ENCODE data around the gene CDK2AP2. TPM values are rescaled to one million over a fixed set of nuclear protein-coding genes. Genes with fewer than 3 reads are reported as not detected.

The CDK2AP2 gene
- total and polyA plus RNA-seq, 9 of the 15 experiments (the other 6 are each of a cell fraction or from before 2014, with no cell fraction given) = 4.4 to 47.4 (median 21.7) TPM

DNA sequence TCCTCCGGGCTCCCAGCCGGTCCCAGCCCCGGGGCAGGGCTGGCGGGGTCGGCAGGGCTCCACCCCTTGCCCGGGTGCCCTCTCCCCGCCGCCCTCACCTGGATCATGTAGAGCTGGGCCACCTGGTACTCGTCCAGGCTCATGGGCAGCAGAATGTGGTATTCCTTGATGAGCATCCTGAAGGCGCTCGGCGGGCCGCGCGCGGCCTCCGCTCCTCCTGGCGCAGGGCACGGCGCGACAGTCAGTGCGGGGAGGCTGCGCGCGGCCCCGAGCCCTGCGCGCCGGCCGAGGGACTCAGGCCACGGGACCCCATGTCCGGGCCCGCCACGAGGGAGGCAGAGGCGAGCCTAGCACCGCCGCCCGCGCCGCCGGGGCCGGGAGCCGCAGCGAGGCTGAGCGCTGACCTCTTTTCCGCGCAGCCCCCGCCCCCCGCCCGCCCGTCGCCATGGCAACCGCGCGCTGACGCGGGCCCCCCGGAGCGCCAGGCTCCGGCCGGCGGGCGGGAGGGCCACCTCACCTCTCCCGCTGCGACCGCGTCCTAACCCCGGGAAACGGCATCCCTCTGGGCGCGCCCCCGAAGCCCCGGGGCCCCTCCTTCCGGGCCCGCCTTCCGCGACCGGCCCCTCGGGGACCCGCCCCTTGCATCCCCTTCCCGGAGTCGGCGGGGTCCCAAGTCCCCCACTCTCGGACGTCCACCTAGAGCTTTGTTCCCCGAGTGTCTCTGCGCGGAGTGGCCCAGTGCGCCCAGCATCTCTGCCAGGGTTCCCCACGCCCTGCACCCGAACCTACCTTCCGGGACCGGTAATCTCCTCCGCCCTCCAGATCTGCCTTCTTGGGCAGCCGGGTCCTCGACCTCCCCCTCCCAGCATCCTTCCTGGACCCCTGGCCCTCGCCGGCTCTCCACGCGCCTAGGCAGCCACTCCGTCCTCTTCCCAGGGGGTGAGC is 3.7 kb downstream of the CDK2AP2 start (continued):
- TF ChIP-seq VEZF1 (CRISPR knock-in tag; IDR thresholded peaks at IDR 0.05) = peak; percentile 81
- no peak for TF ChIP-seq ILK (tag; IDR thresholded peaks at IDR 0.05; ENCODE audit: borderline replicate concordance, low read depth)
- no peak for TF ChIP-seq SPI1 (IDR thresholded peaks at IDR 0.05; ENCODE audit: borderline replicate concordance, low read depth, low read length)
- no peak for TF ChIP-seq ZNF695 (CRISPR knock-in tag; IDR thresholded peaks at IDR 0.05)
- TF ChIP-seq, protein P1, sequence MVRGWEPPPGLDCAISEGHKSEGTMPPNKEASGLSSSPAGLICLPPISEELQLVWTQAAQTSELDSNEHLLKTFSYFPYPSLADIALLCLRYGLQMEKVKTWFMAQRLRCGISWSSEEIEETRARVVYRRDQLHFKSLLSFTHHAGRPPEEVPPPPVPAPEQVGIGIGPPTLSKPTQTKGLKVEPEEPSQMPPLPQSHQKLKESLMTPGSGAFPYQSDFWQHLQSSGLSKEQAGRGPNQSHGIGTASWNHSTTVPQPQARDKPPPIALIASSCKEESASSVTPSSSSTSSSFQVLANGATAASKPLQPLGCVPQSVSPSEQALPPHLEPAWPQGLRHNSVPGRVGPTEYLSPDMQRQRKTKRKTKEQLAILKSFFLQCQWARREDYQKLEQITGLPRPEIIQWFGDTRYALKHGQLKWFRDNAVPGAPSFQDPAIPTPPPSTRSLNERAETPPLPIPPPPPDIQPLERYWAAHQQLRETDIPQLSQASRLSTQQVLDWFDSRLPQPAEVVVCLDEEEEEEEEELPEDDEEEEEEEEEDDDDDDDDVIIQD (CRISPR knock-in tag; IDR thresholded peaks at IDR 0.05) = no peak
- TF ChIP-seq CHCHD3 (CRISPR knock-in tag; IDR thresholded peaks at IDR 0.05) = no peak
- no peak for TF ChIP-seq ZBTB33 (CRISPR knock-in tag; IDR thresholded peaks at IDR 0.05)
- no peak for TF ChIP-seq LARP7 (IDR thresholded peaks at IDR 0.05)
- TF ChIP-seq NBN (IDR thresholded peaks at IDR 0.05; ENCODE audit: low read depth) = no peak
- no peak for TF ChIP-seq MBD2 (IDR thresholded peaks at IDR 0.05; ENCODE audit: borderline replicate concordance, low read depth)
- peak in 1 of 2 experiments; percentile 58 for TF ChIP-seq E2F6 (IDR thresholded peaks at IDR 0.05; ENCODE audit: borderline replicate concordance in 1 of 2, extremely low read depth in 1 of 2, insufficient read depth in 1 of 2, insufficient read length in 1 of 2, low read depth in 1 of 2, low read length in 1 of 2, poor library complexity in 1 of 2, severe bottlenecking in 1 of 2)
- TF ChIP-seq GATAD2B (IDR thresholded peaks at IDR 0.05; ENCODE audit: borderline replicate concordance) = 0 out of 2 replicates have a peak, but pooled peaks have one; percentile 63
- peak; percentile 7 for TF ChIP-seq FIP1L1 (IDR thresholded peaks at IDR 0.05; ENCODE audit: low read depth, low read length, poor library complexity, severe bottlenecking)
- TF ChIP-seq, protein P2, sequence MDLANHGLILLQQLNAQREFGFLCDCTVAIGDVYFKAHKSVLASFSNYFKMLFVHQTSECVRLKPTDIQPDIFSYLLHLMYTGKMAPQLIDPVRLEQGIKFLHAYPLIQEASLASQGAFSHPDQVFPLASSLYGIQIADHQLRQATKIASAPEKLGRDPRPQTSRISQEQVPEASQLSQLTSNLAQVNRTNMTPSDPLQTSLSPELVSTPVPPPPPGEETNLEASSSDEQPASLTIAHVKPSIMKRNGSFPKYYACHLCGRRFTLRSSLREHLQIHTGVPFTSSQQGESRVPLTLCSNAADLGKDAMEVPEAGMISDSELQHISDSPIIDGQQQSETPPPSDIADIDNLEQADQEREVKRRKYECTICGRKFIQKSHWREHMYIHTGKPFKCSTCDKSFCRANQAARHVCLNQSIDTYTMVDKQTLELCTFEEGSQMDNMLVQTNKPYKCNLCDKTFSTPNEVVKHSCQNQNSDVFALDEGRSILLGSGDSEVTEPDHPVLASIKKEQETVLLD (IDR thresholded peaks at IDR 0.05) = 0 out of 2 replicates have a peak, but pooled peaks have one; percentile 34
- TF ChIP-seq ZNF79 (CRISPR knock-in tag; IDR thresholded peaks at IDR 0.05; ENCODE audit: low read depth) = no peak
- TF ChIP-seq ZNF583 (CRISPR knock-in tag; IDR thresholded peaks at IDR 0.05) = no peak
- TF ChIP-seq ADNP (tag; IDR thresholded peaks at IDR 0.05) = no peak
- TF ChIP-seq YY1 (IDR thresholded peaks at IDR 0.05; ENCODE audit: borderline replicate concordance in 1 of 3, control insufficient read depth in 1 of 3, extremely low read depth in 1 of 3, insufficient read depth in 3 of 3, insufficient read length in 1 of 3, insufficient replicate concordance in 2 of 3, low read depth in 1 of 3, low read length in 2 of 3) = peak in 2 of 3 experiments; percentile 15 to 30
